HCT116 (cell line): ENCODE measurements around the gene PIKFYVE. TPM values are rescaled to one million over a fixed set of nuclear protein-coding genes. Genes with fewer than 3 reads are reported as not detected.

Source experiments
- ATAC-seq: fragments of 200-7000 bp; cut with Tn5 transposase; 2 replicates; pipeline ENCODE4 v1.9.1; 2020; ENCODE audit warnings: mild to moderate bottlenecking, moderate library complexity
- BruUV-seq: library from RNA; stranded (reverse); fragments of 400-500 nt; replicated peaks from 2 replicates; lab custom pipeline; 2021; lab: Mats Ljungman, UMichigan
- CTCF ChIA-PET: fragments of 300-600 bp; sonication (Branson Sonifier 250); formaldehyde crosslinking; loops from one replicate; lab custom pipeline; 2021; ENCODE audit warnings: antibody characterized with exemption; lab: Charles Lee
- POLR2A ChIA-PET: fragments of 300-600, 350-600 bp; sonication (Branson Sonifier 250); formaldehyde crosslinking; loops from one replicate; lab custom pipeline; 2021; ENCODE audit warnings: antibody characterized with exemption; lab: Charles Lee
- RAD21 ChIA-PET, 2 experiments: fragments of 300-600 bp; sonication (Branson Sonifier 250); formaldehyde crosslinking; loops; one replicate each; lab custom pipeline; 2023; ENCODE audit warnings: low total read pairs in 2 of 2; ENCODE audit not compliant: uncharacterized antibody in 2 of 2, unreplicated experiment in 2 of 2, low non-redundant PET in 1 of 2; lab: Charles Lee
- DNase-seq: peaks from one replicate; pipeline ENCODE4 v3.0.0-alpha.2; 2010; ENCODE audit warnings: low read depth, low spot score
- H2AFZ ChIP-seq: fragments of 200-600 bp; shearing (Covaris generic), sonication (generic); 2 replicates; pipeline ENCODE4 v1.6.1; 2017; ENCODE audit warnings: low read depth, mixed run types, mixed read lengths, antibody characterized with exemption, low read length; ENCODE audit not compliant: poor library complexity, severe bottlenecking
- H3K27ac ChIP-seq: 2 replicates; pipeline ENCODE4 v1.5.1; 2012; ENCODE audit warnings: low read depth, low read length
- H3K27me3 ChIP-seq: fragments of 200-600 bp; sonication (generic); 2 replicates; pipeline ENCODE4 v1.6.1; 2016; ENCODE audit warnings: mixed run types, low read length, mixed read lengths; ENCODE audit not compliant: insufficient read depth
- H3K36me3 ChIP-seq, 2 experiments: fragments of 200-500 bp in 1 of 2; fragments of 200-600 bp in 1 of 2; sonication (Bioruptor generic) in 1 of 2; sonication (generic) in 1 of 2; 2 replicates each; pipeline versions ENCODE4 v1.5.1 to v1.6.1; 2014 to 2016; ENCODE audit warnings: low read length in 2 of 2, inconsistent platforms in 1 of 2, mixed read lengths in 1 of 2, mixed run types in 1 of 2; ENCODE audit not compliant: insufficient read depth in 2 of 2, control insufficient read depth in 1 of 2
- H3K4me1 ChIP-seq, 2 experiments: fragments of 200-600 bp in 1 of 2; sonication (generic) in 1 of 2; 2 replicates each; pipeline versions ENCODE4 v1.5.1 to v1.6.1; 2012 to 2017; ENCODE audit warnings: low read length in 2 of 2, inconsistent platforms in 1 of 2, mild to moderate bottlenecking in 1 of 2, mixed read lengths in 1 of 2, mixed run types in 1 of 2, moderate library complexity in 1 of 2; ENCODE audit not compliant: insufficient read depth in 2 of 2, control insufficient read depth in 1 of 2
- H3K4me2 ChIP-seq: fragments of 200-600 bp; sonication (generic); 2 replicates; pipeline ENCODE4 v1.6.1; 2017; ENCODE audit warnings: mixed run types, low read length, mixed read lengths
- H3K4me3 ChIP-seq, 2 experiments: fragments of 200-600 bp in 1 of 2; sonication (generic) in 1 of 2; replicated peaks in 1 of 2; 2 replicates each; pipeline ENCODE4 v1.5.1; 2011 to 2016; ENCODE audit warnings: low read length in 2 of 2, control low read depth in 1 of 2, low read depth in 1 of 2, mild to moderate bottlenecking in 1 of 2, mixed read lengths in 1 of 2, mixed run types in 1 of 2
- H3K79me2 ChIP-seq: fragments of 200-600 bp; sonication (generic); 2 replicates; pipeline ENCODE4 v1.6.1; 2017; ENCODE audit warnings: mild to moderate bottlenecking, mixed run types, low read length, moderate library complexity, mixed read lengths; ENCODE audit not compliant: insufficient read depth
- H3K9ac ChIP-seq: fragments of 200-600 bp; sonication (generic); 2 replicates; pipeline ENCODE4 v1.6.1; 2016; ENCODE audit warnings: low read length, mixed read lengths
- H3K9me2 ChIP-seq: fragments of 200-600 bp; sonication (generic), shearing (Covaris generic); 2 replicates; pipeline ENCODE4 v1.6.1; 2017; ENCODE audit warnings: mixed run types, mild to moderate bottlenecking, moderate library complexity; ENCODE audit not compliant: insufficient read depth
- H3K9me3 ChIP-seq, 2 experiments: fragments of 200-500 bp in 1 of 2; fragments of 200-600 bp in 1 of 2; sonication (Bioruptor generic) in 1 of 2; sonication (generic) in 1 of 2; 2 replicates each; pipeline ENCODE4 v1.6.1; 2014 to 2017; ENCODE audit warnings: low read length in 2 of 2, mixed read lengths in 2 of 2, inconsistent platforms in 1 of 2, low read depth in 1 of 2, mild to moderate bottlenecking in 1 of 2, mixed run types in 1 of 2, moderate library complexity in 1 of 2; ENCODE audit not compliant: control insufficient read depth in 1 of 2, insufficient read depth in 1 of 2
- H4K20me1 ChIP-seq: fragments of 200-600 bp; sonication (generic), shearing (Covaris generic); 2 replicates; pipeline ENCODE4 v1.6.1; 2017; ENCODE audit warnings: mixed run types, mild to moderate bottlenecking, moderate library complexity; ENCODE audit not compliant: insufficient read depth
- CEBPB ChIP-seq: IDR thresholded peaks from 2 replicates; pipeline ENCODE4 v1.6.1; 2012; ENCODE audit warnings: low read depth
- ELF1 ChIP-seq: IDR thresholded peaks from 2 replicates; pipeline ENCODE4 v1.6.1; 2012; ENCODE audit warnings: low read depth, borderline replicate concordance
- EZH2 ChIP-seq: fragments of 200-600 bp; sonication (generic); IDR thresholded peaks from 2 replicates; pipeline ENCODE4 v1.6.1; 2017; ENCODE audit warnings: antibody characterized with exemption, mixed run types
- REST ChIP-seq: IDR thresholded peaks from 2 replicates; pipeline ENCODE4 v1.6.1; 2012; ENCODE audit warnings: low read depth
- YY1 ChIP-seq: IDR thresholded peaks from 2 replicates; pipeline ENCODE4 v1.6.1; 2011; ENCODE audit warnings: low read length, low read depth, moderate library complexity, mild to moderate bottlenecking; ENCODE audit not compliant: insufficient replicate concordance; ENCODE audit errors: extremely low read depth
- ZNF274 ChIP-seq: fragments of 200-500 bp; sonication (Bioruptor generic); IDR thresholded peaks from 2 replicates; pipeline ENCODE4 v1.6.1; 2014; ENCODE audit warnings: mild to moderate bottlenecking, low read depth, low read length, inconsistent platforms
- intact Hi-C: fragments of 100-400 bp; cut with micrococcal nuclease; formaldehyde crosslinking; loops from 2 replicates; pipeline ENCODE4 v1.10.0; 2022
- total RNA-seq: library from RNA; stranded (reverse); gene quantifications from one replicate; pipeline ENCODE4 v1.2.1, GENCODE V29; 2021; ENCODE audit not compliant: unreplicated experiment

PIKFYVE gene
- total RNA-seq, 1 experiment from 2014 or later: 21.8 TPM

- no TSS peak for BruUV-seq
- TF ChIP-seq ELF1 (no peak), ZNF274 (no peak), CEBPB (no peak)
- no peaks in the 10 kb centered on the region for H3K79me2 ChIP-seq
- H3K9ac ChIP-seq: no peak overlapping the region
- no peak for ATAC-seq
- intact Hi-C loops: no loop called here
- no peaks in the 10 kb centered on the region for H4K20me1 ChIP-seq
- H3K9me2 ChIP-seq: no peaks in the 10 kb centered on the region
- ChIA-PET CTCF (no interaction called here), RAD21 (no interaction called here), POLR2A (no interaction called here)
- DNase-seq: no peak
- H3K9me3 ChIP-seq: no peaks in the 10 kb centered on the region
- H3K4me2 ChIP-seq: no peak overlapping the region
- H3K27me3 ChIP-seq: no peaks in the 10 kb centered on the region
- no peak overlapping the region for H2AFZ ChIP-seq
- no peaks in the 10 kb centered on the region for H3K4me1 ChIP-seq
- peaks cover 0 to 11% of the 10 kb centered on the region in 2 experiments; a peak in 2 of 4 replicates for H3K36me3 ChIP-seq
- no peak overlapping the region for H3K27ac ChIP-seq
- H3K4me3 ChIP-seq: no peak overlapping the region
Measured at GRCh38 chr2:208315081-208315788, 49.2 kb downstream of the PIKFYVE start.

GRCh38 chr2:208318127-208318526 is 52.1 kb downstream of the PIKFYVE start:
- TF ChIP-seq EZH2 (no peak), REST (no peak), YY1 (no peak)
- Histone ChIP-seq H4K20me1 (no peaks in the 10 kb centered on the region), H3K9ac (no peak overlapping the region), H3K27me3 (no peaks in the 10 kb centered on the region), H3K36me3 (peaks cover 0 to 11% of the 10 kb centered on the region in 2 experiments; a peak in 2 of 4 replicates), H2AFZ (no peak overlapping the region), H3K4me1 (no peaks in the 10 kb centered on the region), H3K9me3 (no peaks in the 10 kb centered on the region), H3K27ac (no peak overlapping the region), H3K79me2 (no peaks in the 10 kb centered on the region), H3K9me2 (no peaks in the 10 kb centered on the region), H3K4me2 (no peak overlapping the region), H3K4me3 (no peak overlapping the region)
- ATAC-seq (no peak), DNase-seq (no peak)
- RAD21 ChIA-PET: no interaction called here
- POLR2A ChIA-PET: no interaction called here
- BruUV-seq: no TSS peak
- intact Hi-C loops: no loop called here
- CTCF ChIA-PET: no interaction called here
